ENCODE results near the gene USF1. TPM values are rescaled to one million over a fixed set of nuclear protein-coding genes. Genes with fewer than 3 reads are reported as not detected.

USF1 gene
- total RNA-seq, 1 donor from 2014 or later = 37.9 TPM

DNA sequence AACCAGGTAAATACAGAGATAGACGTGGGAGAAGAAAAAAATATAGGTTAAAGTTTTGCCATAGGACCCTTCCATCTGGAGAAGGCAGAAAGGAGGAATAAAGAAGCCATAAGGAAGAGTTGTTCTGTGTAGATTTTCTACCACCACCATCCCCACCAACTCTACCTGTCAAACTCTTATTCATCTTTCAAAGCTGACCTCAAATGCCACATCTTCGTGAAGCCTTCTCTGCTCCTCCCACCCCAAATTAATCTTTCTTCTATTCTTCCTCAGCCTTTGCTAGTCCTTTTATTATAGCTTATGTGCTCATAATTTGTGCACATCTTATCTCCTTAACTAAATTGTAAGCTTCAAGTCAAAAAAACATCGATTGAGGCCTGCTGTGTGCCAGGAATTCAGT is 44.8 kb upstream of the USF1 start:
- TF ChIP-seq, protein P1, sequence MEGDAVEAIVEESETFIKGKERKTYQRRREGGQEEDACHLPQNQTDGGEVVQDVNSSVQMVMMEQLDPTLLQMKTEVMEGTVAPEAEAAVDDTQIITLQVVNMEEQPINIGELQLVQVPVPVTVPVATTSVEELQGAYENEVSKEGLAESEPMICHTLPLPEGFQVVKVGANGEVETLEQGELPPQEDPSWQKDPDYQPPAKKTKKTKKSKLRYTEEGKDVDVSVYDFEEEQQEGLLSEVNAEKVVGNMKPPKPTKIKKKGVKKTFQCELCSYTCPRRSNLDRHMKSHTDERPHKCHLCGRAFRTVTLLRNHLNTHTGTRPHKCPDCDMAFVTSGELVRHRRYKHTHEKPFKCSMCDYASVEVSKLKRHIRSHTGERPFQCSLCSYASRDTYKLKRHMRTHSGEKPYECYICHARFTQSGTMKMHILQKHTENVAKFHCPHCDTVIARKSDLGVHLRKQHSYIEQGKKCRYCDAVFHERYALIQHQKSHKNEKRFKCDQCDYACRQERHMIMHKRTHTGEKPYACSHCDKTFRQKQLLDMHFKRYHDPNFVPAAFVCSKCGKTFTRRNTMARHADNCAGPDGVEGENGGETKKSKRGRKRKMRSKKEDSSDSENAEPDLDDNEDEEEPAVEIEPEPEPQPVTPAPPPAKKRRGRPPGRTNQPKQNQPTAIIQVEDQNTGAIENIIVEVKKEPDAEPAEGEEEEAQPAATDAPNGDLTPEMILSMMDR (conservative IDR thresholded peaks at IDR 0.05; ENCODE audit: low read depth, low read length) = no peak
- H3K4me3 ChIP-seq (ENCODE audit: low read depth, low read length) = no peak overlapping the region
- no peak for DNase-seq (ENCODE audit: low read depth)

DNA sequence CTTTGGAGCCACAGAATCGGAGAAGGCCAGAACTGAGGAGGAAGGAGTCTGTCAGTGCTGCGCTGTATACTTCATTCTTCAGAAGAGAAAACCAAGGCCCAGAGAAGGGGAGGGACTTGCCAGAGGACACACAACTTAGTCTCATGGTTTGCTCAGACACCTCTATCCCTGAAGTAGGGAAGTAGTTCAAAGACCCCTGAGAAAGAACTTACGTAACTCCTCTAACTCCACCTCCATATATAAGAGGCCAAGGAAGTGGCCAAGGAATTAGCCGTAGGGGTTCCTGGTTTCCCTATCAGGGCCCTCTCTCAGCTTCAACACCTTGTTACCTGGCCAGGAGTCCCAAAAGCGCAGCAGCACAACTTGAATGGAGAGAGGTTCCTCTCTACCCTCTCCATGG is 44.2 kb upstream of the USF1 start:
- TF ChIP-seq, protein P1 (conservative IDR thresholded peaks at IDR 0.05; ENCODE audit: low read depth, low read length) = no peak
- no peak overlapping the region for H3K4me3 ChIP-seq (ENCODE audit: low read depth, low read length)
- no peak for DNase-seq (ENCODE audit: low read depth)

DNA sequence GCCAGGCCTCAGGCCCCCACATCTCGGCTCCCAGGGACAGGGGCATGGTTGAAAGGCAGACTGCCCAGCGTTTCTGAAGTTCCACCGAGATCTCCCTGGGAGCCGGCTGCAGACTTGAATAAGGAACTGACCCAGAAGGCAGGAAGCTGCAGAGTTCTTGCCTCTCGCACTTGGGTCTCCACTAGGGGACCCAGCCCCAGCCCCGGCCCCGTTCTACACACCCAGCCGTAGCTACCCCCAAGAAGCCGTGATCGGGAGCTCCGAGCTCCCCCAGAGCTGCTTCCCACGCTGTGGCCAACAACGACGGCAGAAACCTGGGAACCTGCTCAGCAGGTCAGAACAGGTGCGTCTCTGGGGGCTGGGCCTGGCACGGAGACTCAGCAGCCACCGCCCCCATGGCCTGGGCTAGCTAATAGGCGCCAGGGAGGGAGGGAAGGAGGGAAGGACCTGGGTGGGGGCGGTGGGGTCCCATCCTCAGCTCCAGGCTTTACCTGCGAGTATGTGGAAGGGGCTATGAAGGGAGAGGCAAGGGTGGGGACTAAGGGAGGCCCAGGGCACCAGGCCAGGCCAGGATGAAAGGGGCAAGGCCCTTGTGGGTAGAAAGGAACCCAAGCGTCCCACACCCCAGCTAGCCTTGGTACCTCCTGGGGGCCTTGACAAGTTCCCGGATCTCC is 43.6 kb upstream of the USF1 start, which contains the start of gene NECTIN4:
Gene NECTIN4 (minus strand): TSS at position 308 of the 674 bp plus-strand sequence. CDS start 262 bp downstream, at position 46.
- H3K4me3 ChIP-seq (ENCODE audit: low read depth, low read length) = no peak within 1 kb of the TSS
- TF ChIP-seq, protein P1 (conservative IDR thresholded peaks at IDR 0.05; ENCODE audit: low read depth, low read length) = no peak
- DNase-seq (ENCODE audit: low read depth) = no peak

DNA sequence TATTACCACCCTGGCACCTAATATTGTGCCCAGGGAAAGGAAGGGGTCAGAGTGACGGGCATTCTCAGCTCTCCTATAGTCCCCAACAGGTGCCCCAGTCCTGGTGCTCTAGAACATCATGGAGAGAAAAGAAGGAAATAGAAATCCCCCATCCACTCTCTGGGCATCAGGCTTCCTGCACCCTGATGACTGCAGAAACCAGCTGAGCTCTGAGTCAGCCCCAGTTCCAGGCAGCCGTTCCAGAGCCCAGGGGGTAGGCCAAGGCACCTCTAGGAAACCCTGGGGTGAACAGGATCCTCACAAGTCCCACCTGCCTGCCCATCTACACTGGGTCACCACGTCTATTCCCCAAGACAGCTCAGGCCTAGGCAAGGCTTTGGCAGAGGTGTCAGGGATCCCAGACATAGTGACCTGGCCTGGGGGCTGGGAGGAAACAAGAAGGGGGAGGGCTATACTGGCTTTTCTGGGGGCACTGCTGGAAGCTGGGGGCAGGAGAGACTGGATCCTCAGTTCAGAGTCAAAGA is 42.9 kb upstream of the USF1 start:
- TF ChIP-seq, protein P1 (conservative IDR thresholded peaks at IDR 0.05; ENCODE audit: low read depth, low read length) = no peak
- H3K4me3 ChIP-seq (ENCODE audit: low read depth, low read length) = no peak overlapping the region
- peak; percentile 29 for DNase-seq (ENCODE audit: low read depth)

DNA sequence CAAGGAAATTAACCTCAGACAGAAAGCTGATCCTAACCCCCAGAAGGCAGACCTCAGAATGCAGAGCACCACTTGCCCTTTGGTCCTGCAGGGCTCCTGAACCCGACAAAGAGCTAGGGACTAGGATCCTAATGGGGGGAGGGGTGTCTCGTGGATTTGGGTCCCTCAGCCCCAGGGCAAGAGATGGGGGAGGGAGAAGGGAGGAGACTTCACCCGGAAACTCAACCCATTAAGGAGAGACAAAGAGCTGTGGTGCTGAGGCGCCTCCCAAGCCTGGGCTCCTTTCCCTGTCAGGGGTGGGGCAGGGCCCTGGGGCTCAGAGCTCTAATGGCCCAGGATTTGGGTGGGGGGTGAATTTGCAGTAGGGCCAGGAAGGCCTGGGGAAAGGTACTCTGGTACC is 40.7 kb upstream of the USF1 start:
- TF ChIP-seq, protein P1 (conservative IDR thresholded peaks at IDR 0.05; ENCODE audit: low read depth, low read length) = no peak
- no peak for DNase-seq (ENCODE audit: low read depth)
- H3K4me3 ChIP-seq (ENCODE audit: low read depth, low read length) = no peak overlapping the region

DNA sequence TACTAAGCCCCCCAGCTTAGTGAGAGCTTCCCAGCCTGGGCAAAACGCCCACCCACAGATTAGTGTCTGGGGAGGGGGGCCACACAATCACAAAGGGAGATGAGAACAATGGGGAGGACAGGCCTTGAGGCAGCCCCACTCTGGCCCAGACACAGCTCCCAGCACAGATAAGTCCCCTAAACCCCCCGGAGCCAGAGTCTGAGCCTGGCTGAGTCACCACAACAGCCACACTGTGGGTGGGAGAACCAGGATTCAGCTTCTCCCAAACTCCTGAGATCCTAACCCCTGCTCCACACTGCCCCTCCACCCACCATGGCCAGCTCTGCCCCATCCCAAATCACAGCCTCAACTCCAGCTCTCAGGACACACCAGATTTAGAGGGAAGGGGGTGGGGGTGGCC is 39.4 kb upstream of the USF1 start:
- no peak overlapping the region for H3K4me3 ChIP-seq (ENCODE audit: low read depth, low read length)
- DNase-seq (ENCODE audit: low read depth) = no peak
- TF ChIP-seq, protein P1 (conservative IDR thresholded peaks at IDR 0.05; ENCODE audit: low read depth, low read length) = no peak

DNA sequence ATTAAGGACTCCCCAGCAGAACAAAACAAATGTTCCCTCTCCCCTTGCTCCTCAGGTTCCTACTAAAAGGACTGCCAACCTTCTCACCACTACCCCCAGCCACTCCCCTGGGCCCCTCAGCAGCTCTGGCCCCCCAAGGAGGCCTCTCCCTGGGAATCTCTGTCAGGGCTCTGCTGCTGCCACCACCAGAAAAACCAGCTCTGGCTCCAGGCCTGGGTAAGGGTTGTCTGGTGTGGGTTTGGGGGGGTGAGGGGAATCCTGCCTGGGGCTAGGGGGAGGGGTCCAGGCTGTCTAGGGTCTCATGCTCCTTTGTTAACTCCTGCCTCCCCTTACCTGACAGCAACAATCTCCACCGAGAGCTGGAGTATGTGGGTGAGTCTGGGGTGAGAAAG is 38.8 kb upstream of the USF1 start:
- no peak for DNase-seq (ENCODE audit: low read depth)
- H3K4me3 ChIP-seq (ENCODE audit: low read depth, low read length) = no peak overlapping the region
- TF ChIP-seq, protein P1 (conservative IDR thresholded peaks at IDR 0.05; ENCODE audit: low read depth, low read length) = no peak

All from epithelial cell of proximal tubule (primary cell).